VCaP (cell line): ENCODE measurements around the gene VPS16.

Experiments
- H3K27ac ChIP-seq: fragments of 450-650 bp; 2 replicates; pipeline ENCODE4 v1.5.1; 2017
- TF ChIP-seq, protein P1 (sequence below): fragments of 450-650 bp; conservative IDR thresholded peaks from 2 replicates; pipeline ENCODE4 v1.5.1; 2017; ENCODE audit warnings: mild to moderate bottlenecking, moderate library complexity

VPS16 gene

DNA sequence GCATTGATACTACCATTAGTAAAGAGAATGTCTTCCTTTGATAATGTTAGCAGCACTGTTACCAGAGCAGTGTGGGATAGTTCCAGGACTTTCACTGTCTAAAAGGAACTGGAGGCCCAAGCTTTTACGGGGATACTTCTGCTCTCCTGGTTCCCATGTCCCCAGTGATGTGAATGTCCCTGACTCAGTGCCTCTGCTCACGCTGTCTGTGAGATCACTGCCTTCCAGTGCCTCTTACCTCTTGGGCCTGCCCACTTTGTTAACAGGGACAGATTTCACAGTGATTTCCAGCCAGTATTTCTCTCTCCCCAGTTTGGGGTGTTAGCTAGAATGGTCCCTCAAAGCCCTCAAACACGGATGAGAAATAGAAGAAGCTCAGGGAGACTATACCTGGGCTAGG lies 47.2 kb downstream of the VPS16 start:
- TF ChIP-seq, protein P1, sequence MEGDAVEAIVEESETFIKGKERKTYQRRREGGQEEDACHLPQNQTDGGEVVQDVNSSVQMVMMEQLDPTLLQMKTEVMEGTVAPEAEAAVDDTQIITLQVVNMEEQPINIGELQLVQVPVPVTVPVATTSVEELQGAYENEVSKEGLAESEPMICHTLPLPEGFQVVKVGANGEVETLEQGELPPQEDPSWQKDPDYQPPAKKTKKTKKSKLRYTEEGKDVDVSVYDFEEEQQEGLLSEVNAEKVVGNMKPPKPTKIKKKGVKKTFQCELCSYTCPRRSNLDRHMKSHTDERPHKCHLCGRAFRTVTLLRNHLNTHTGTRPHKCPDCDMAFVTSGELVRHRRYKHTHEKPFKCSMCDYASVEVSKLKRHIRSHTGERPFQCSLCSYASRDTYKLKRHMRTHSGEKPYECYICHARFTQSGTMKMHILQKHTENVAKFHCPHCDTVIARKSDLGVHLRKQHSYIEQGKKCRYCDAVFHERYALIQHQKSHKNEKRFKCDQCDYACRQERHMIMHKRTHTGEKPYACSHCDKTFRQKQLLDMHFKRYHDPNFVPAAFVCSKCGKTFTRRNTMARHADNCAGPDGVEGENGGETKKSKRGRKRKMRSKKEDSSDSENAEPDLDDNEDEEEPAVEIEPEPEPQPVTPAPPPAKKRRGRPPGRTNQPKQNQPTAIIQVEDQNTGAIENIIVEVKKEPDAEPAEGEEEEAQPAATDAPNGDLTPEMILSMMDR: no peak
- no peak overlapping the region for H3K27ac ChIP-seq

DNA sequence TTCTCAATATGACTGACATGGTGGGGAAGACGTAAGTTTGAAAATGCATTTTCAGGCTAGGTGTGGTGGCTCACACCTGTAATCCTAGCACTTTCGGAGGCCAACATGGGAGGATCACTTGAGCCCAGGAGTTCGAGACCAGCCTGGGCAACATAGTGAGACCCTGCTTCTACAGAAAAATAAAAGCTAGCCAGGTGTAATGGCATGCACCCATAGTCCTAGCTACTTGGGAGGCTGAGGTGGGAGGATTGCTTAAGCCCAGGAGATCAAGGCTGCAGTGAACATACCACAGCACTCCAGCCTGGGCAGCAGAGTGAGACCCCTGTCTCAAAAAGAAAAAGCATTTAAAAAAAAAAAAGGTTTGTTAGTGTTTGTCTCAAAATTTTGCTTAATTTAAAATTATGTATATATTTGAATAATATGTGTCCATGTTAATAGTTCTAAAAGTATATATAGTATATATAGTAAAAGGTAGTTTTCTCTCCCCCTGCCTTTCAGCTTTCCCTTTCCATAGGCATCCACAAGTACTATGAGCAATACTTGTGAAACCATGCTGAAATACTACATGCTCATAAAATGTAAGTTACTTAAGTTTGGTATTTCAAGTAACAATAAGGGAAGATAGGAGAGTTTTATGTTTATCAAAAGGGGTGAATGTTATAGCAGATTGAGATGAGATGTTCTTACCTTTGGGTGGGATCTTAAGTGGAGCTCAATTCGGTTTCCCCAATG lies 47.8 kb downstream of the VPS16 start:
- H3K27ac ChIP-seq: no peak overlapping the region
- TF ChIP-seq, protein P1: no peak

DNA sequence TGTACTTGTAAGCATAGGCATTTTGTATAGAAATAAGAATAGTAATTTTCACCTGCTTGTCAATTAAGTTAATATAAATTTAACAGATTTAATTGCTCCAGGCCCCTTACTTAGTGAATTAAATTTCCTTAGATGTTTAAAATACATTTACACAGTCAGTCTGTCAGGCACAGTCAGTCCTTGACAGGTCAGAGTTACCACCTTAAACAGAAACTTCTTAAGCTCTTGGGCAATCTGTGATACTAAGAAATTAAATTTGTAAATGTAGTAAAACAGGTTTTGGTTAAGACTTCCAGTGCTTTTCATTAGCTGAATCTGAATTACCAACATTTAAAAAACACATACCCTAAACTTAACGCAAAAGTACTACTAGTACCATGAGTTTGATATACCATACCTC lies 48.7 kb downstream of the VPS16 start:
- TF ChIP-seq, protein P1: no peak
- no peak overlapping the region for H3K27ac ChIP-seq

DNA sequence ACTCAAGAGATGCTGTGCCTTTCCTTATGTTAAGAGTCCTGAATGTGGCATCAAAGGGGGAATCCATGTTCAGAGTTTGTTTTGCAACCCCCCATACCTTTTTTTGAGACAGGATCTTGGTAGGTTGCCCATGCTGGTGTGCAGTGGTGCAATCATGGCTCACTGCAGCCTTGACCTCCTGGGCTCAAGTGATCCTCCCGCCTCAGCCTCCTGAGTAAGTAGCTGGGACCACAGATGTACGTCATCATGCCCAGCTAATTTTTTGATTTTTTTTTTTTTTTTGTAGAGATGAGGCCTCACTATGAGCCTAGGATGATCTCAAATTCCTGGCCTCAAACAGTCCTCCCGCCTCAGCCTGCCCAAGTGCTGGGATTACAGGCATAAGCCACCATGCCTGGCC lies 49.3 kb downstream of the VPS16 start:
- no peak overlapping the region for H3K27ac ChIP-seq
- TF ChIP-seq, protein P1: no peak

DNA sequence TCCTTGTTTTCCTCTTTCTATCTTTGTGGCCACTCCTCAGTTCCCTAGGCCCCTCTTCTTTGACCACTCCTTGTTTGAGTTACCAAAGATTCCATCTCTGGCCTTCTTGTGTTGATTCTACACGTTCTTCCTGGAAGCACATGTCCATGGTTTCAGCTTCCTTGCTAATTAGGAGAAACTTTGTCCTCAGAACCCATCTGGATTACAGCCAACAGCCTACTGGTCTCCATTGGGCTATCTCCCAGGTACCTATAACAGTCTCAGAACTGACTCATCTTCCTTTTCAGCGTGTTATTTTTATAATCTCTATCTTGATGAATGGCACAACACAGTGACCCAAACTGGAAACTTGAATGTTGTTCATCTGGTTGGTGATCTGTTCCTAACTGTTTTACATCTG lies 50.2 kb downstream of the VPS16 start:
- TF ChIP-seq, protein P1: no peak
- no peak overlapping the region for H3K27ac ChIP-seq

DNA sequence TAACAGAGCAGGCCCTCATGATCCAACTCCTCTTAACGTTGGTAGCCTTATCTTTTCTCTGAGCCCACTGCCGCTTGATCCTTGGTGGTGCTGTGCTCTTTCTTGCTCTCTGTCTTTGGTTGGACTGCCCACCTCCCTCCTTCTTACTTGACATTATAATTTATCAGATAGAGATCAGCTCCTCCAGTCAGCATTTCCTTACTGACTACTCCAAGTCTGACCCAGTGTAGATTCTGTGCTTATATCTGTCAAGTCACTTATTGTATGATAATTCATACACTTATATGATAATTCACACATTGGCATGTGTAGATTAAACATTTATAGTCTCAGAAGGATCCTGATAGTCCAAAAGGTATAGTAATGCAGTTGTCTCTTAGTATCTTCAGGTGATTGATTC lies 50.8 kb downstream of the VPS16 start:
- TF ChIP-seq, protein P1: no peak
- H3K27ac ChIP-seq: no peak overlapping the region

DNA sequence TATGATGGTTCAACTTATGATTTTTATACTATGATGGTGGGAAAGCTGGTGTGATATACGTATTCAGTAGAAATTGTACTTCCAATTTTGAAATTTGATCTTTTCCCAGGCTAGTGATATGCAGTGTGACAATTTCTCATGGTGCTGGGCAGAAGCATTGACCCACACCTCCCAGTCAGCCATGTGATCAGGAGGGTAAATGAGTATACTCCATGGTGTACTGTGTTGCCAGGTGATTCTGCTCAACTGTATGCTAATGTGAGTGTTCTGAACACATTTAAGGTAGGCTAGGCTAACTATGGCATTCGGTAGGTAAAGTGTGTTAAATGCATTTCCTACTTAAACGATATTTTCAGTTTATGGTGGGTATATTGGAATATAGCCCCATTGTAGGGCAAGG lies 51.8 kb downstream of the VPS16 start:
- TF ChIP-seq, protein P1: no peak
- H3K27ac ChIP-seq: no peak overlapping the region
